Tibial nerve (tissue), 4 donors: Measurements from ENCODE around the gene CFAP70.
"Not testable (repeated sequence)": the region's sequence is repeated elsewhere in the genome, so short reads cannot be mapped to it uniquely, and the experiment has no call there.

Experiments used
- CTCF ChIP-seq, 5 experiments: fragments of 200-600 bp in 3 of 5; fragments of 450-650 bp in 2 of 5; sonication (generic) in 3 of 5; IDR thresholded peaks; one replicate each; pipeline ENCODE4 v1.5.1; 2016 to 2019; ENCODE audit warnings: antibody characterized with exemption in 5 of 5, mild to moderate bottlenecking in 3 of 5, moderate library complexity in 2 of 5
- EP300 ChIP-seq, 2 donors: sonication (generic); formaldehyde crosslinking; IDR thresholded peaks; one replicate each; pipeline ENCODE4 v1.6.1; 2017; ENCODE audit warnings: antibody characterized with exemption in 2 of 2, mild to moderate bottlenecking in 1 of 2
- POLR2A ChIP-seq, 2 donors: fragments of 450-650 bp; IDR thresholded peaks; one replicate each; pipeline ENCODE4 v1.6.1; 2017; ENCODE audit warnings: antibody characterized with exemption in 2 of 2, mild to moderate bottlenecking in 2 of 2, moderate library complexity in 2 of 2

DNA sequence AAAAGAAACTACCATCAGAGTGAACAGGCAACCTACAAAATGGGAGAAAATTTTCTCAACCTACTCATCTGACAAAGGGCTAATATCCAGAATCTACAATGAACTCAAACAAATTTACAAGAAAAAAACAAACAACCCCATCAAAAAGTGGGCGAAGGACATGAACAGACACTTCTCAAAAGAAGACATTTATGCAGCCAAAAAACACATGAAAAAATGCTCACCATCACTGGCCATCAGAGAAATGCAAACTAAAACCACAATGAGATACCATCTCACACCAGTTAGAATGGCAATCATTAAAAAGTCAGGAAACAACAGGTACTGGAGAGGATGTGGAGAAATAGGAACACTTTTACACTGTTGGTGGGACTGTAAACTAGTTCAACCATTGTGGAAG is 30.1 kb downstream of the CFAP70 start:
- TF ChIP-seq CTCF, POLR2A, EP300 (IDR thresholded peaks at IDR 0.05): not testable (repeated sequence)
